Natural killer cell treated with Interleukin-12 subunit alpha and Interleukin-12 subunit beta and Interleukin-15 and Interleukin-18, amount 100 ng/mL, for 72 hours (primary cell): Measurements from ENCODE around the gene LAPTM5. TPM values are rescaled to one million over a fixed set of nuclear protein-coding genes. Genes with fewer than 3 reads are reported as not detected.

Experiments used
- ATAC-seq, 2 donors: fragments of 150-1000 bp; cut with Tn5 transposase in 1 of 2; sonication (Bioruptor Pico), chemical (Tn5 transposase) in 1 of 2; 2 replicates each; pipeline ENCODE4 v1.10.0; 2021
- DNase-seq: peaks from one replicate; pipeline ENCODE4 v3.0.0; 2022; ENCODE audit warnings: low spot score
- H3K27ac Mint-ChIP-seq, 2 donors: 1 replicate in 1 of 2; 2 replicates in 1 of 2; pipeline ENCODE4 v1.8.0; 2022; ENCODE audit warnings: mixed read lengths in 2 of 2, mild to moderate bottlenecking in 1 of 2, moderate library complexity in 1 of 2
- H3K27me3 Mint-ChIP-seq, 2 donors: 1 replicate in 1 of 2; 2 replicates in 1 of 2; pipeline ENCODE4 v1.8.0; 2022; ENCODE audit warnings: mixed read lengths in 2 of 2
- H3K36me3 Mint-ChIP-seq: one replicate; pipeline ENCODE4 v1.8.0; 2022; ENCODE audit warnings: mixed read lengths
- H3K4me1 Mint-ChIP-seq, 2 donors: 1 replicate in 1 of 2; 2 replicates in 1 of 2; pipeline ENCODE4 v1.8.0; 2022; ENCODE audit warnings: low read depth in 2 of 2, mixed read lengths in 2 of 2, mild to moderate bottlenecking in 1 of 2
- H3K4me3 Mint-ChIP-seq: one replicate; pipeline ENCODE4 v1.8.0; 2022; ENCODE audit warnings: mixed read lengths
- H3K9me3 Mint-ChIP-seq: 2 replicates; pipeline ENCODE4 v1.8.0; 2022; ENCODE audit warnings: mixed read lengths
- total RNA-seq, 2 donors: library from RNA; stranded (reverse); gene quantifications; one replicate each; pipeline ENCODE4 v1.2.3, GENCODE V29; 2022

Gene LAPTM5
- total RNA-seq, 2 donors from 2014 or later: 150 to 153 TPM

- H3K4me1 Mint-ChIP-seq: peaks cover 86 to 87% of the 10 kb centered on the region in 2 donors
- ATAC-seq: no peak
- DNase-seq: no peak
- no peaks in the 10 kb centered on the region for H3K9me3 Mint-ChIP-seq
- H3K36me3 Mint-ChIP-seq: peaks cover 2% of the 10 kb centered on the region
- H3K4me3 Mint-ChIP-seq: peak overlapping the region; percentile 70
- H3K27ac Mint-ChIP-seq: peak overlapping the region; percentile 98 to 100
- H3K27me3 Mint-ChIP-seq: no peaks in the 10 kb centered on the region
Observed at GRCh38 chr1:30751830-30752650, 5.5 kb downstream of the LAPTM5 start.

GRCh38 chr1:30750731-30751291 lies 6.8 kb downstream of the LAPTM5 start:
- H3K4me3 Mint-ChIP-seq: peak overlapping the region; percentile 81
- no peak for ATAC-seq
- H3K9me3 Mint-ChIP-seq: no peaks in the 10 kb centered on the region
- DNase-seq: no peak
- H3K36me3 Mint-ChIP-seq: peaks cover 6% of the 10 kb centered on the region
- peaks cover 87 to 89% of the 10 kb centered on the region in 2 donors for H3K4me1 Mint-ChIP-seq
- peak overlapping the region; percentile 98 to 100 for H3K27ac Mint-ChIP-seq
- no peaks in the 10 kb centered on the region for H3K27me3 Mint-ChIP-seq

- Mint-ChIP-seq H3K4me1 (peaks cover 87 to 89% of the 10 kb centered on the region in 2 donors), H3K27ac (peak overlapping the region; percentile 98 to 100), H3K9me3 (no peaks in the 10 kb centered on the region), H3K36me3 (peaks cover 6% of the 10 kb centered on the region), H3K27me3 (no peaks in the 10 kb centered on the region), H3K4me3 (peak overlapping the region; percentile 81)
- DNase-seq: no peak
- peak; percentile 72 to 73 for ATAC-seq
Observed at GRCh38 chr1:30749691-30750583, 7.6 kb downstream of the LAPTM5 start.

- H3K4me1 Mint-ChIP-seq: peaks cover 89% of the 10 kb centered on the region in 2 donors
- H3K36me3 Mint-ChIP-seq: peaks cover 6% of the 10 kb centered on the region
- no peak for ATAC-seq
- no peak for DNase-seq
- peak overlapping the region; percentile 81 for H3K4me3 Mint-ChIP-seq
- peak overlapping the region; percentile 98 to 100 for H3K27ac Mint-ChIP-seq
- H3K27me3 Mint-ChIP-seq: no peaks in the 10 kb centered on the region
- no peaks in the 10 kb centered on the region for H3K9me3 Mint-ChIP-seq
Observed at GRCh38 chr1:30748699-30749401, 8.7 kb downstream of the LAPTM5 start.

GRCh38 chr1:30748098-30748698 lies 9.4 kb downstream of the LAPTM5 start:
- Mint-ChIP-seq H3K27me3 (no peaks in the 10 kb centered on the region), H3K9me3 (no peaks in the 10 kb centered on the region), H3K4me1 (peaks cover 89% of the 10 kb centered on the region in 2 donors), H3K36me3 (peaks cover 6% of the 10 kb centered on the region), H3K4me3 (peak overlapping the region; percentile 81), H3K27ac (peak overlapping the region; percentile 98 to 100)
- ATAC-seq (no peak), DNase-seq (no peak)

GRCh38 chr1:30747033-30748008 lies 10.3 kb downstream of the LAPTM5 start:
- DNase-seq: no peak
- no peak for ATAC-seq
- H3K27ac Mint-ChIP-seq: peak overlapping the region; percentile 98 to 100
- H3K9me3 Mint-ChIP-seq: no peaks in the 10 kb centered on the region
- H3K36me3 Mint-ChIP-seq: peaks cover 6% of the 10 kb centered on the region
- peak overlapping the region; percentile 81 for H3K4me3 Mint-ChIP-seq
- H3K4me1 Mint-ChIP-seq: peaks cover 92 to 94% of the 10 kb centered on the region in 2 donors
- H3K27me3 Mint-ChIP-seq: no peaks in the 10 kb centered on the region

GRCh38 chr1:30746212-30747032 lies 11.2 kb downstream of the LAPTM5 start:
- peaks cover 10% of the 10 kb centered on the region for H3K36me3 Mint-ChIP-seq
- no peak for DNase-seq

GRCh38 chr1:30745834-30746208 lies 11.8 kb downstream of the LAPTM5 start:
- no peaks in the 10 kb centered on the region for H3K27me3 Mint-ChIP-seq
- H3K9me3 Mint-ChIP-seq: no peaks in the 10 kb centered on the region
- H3K36me3 Mint-ChIP-seq: peaks cover 16% of the 10 kb centered on the region
- H3K27ac Mint-ChIP-seq: peak overlapping the region; percentile 98 to 100
- H3K4me1 Mint-ChIP-seq: peaks cover 95 to 97% of the 10 kb centered on the region in 2 donors
- ATAC-seq: no peak
- no peak for DNase-seq
- H3K4me3 Mint-ChIP-seq: peak overlapping the region; percentile 81

More at GRCh38 chr1:30746212-30747032, 11.2 kb downstream of the LAPTM5 start:
- Mint-ChIP-seq H3K9me3 (no peaks in the 10 kb centered on the region), H3K4me1 (peaks cover 94 to 95% of the 10 kb centered on the region in 2 donors), H3K27ac (peak overlapping the region; percentile 98 to 100), H3K4me3 (peak overlapping the region; percentile 81), H3K27me3 (no peaks in the 10 kb centered on the region)
- no peak for ATAC-seq

GRCh38 chr1:30745156-30745833 lies 12.3 kb downstream of the LAPTM5 start:
- H3K4me3 Mint-ChIP-seq: peak overlapping the region; percentile 81
- ATAC-seq (no peak), DNase-seq (no peak)
- H3K27ac Mint-ChIP-seq: peak overlapping the region; percentile 98 to 100
- H3K9me3 Mint-ChIP-seq: no peaks in the 10 kb centered on the region
- H3K27me3 Mint-ChIP-seq: no peaks in the 10 kb centered on the region
- peaks cover 19% of the 10 kb centered on the region for H3K36me3 Mint-ChIP-seq
- H3K4me1 Mint-ChIP-seq: peaks cover 95 to 97% of the 10 kb centered on the region in 2 donors

- DNase-seq: no peak
- Mint-ChIP-seq H3K36me3 (peaks cover 22% of the 10 kb centered on the region), H3K9me3 (no peaks in the 10 kb centered on the region), H3K27me3 (no peaks in the 10 kb centered on the region), H3K27ac (peak overlapping the region; percentile 98 to 100), H3K4me3 (peak overlapping the region; percentile 81), H3K4me1 (peaks cover 94 to 95% of the 10 kb centered on the region in 2 donors)
- peak; percentile 55 to 60 for ATAC-seq
Observed at GRCh38 chr1:30744060-30744756, 13.4 kb downstream of the LAPTM5 start.
